Measurements from ENCODE around the gene APBB2.
"Not testable (repeated sequence)": the region's sequence is repeated elsewhere in the genome, so short reads cannot be mapped to it uniquely, and the experiment has no call there.

The APBB2 gene

GRCh38 chr4:40927074-40927473 is 287.3 kb downstream of the APBB2 start:
- peak; percentile 55 for DNase-seq

GRCh38 chr4:40924793-40925117 is 289.6 kb downstream of the APBB2 start:
- no peak for DNase-seq

- peak; percentile 81 for DNase-seq
Measured at GRCh38 chr4:40924096-40924792, 290.1 kb downstream of the APBB2 start.

- no peak for DNase-seq
Measured at GRCh38 chr4:40923316-40924095, 290.8 kb downstream of the APBB2 start.

GRCh38 chr4:40919976-40920375 is 294.4 kb downstream of the APBB2 start:
- DNase-seq = not testable (repeated sequence)

GRCh38 chr4:40918330-40918729 is 296.0 kb downstream of the APBB2 start:
- no peak for DNase-seq

GRCh38 chr4:40916880-40917279 is 297.5 kb downstream of the APBB2 start:
- DNase-seq = peak; percentile 60

GRCh38 chr4:40916218-40916555 is 298.2 kb downstream of the APBB2 start:
- DNase-seq = no peak

- DNase-seq = peak; percentile 48
Measured at GRCh38 chr4:40915318-40916217, 298.8 kb downstream of the APBB2 start.

- DNase-seq = no peak
Measured at GRCh38 chr4:40912460-40913184, 301.7 kb downstream of the APBB2 start.

- no peak for DNase-seq
Measured at GRCh38 chr4:40910706-40911105, 303.6 kb downstream of the APBB2 start.

GRCh38 chr4:40909363-40909876 is 304.9 kb downstream of the APBB2 start:
- DNase-seq = peak; percentile 74

- DNase-seq = peak; percentile 88
Measured at GRCh38 chr4:40908702-40909362, 305.5 kb downstream of the APBB2 start.

- DNase-seq = no peak
Measured at GRCh38 chr4:40908297-40908696, 306.0 kb downstream of the APBB2 start.

GRCh38 chr4:40905414-40905813 is 308.9 kb downstream of the APBB2 start:
- no peak for DNase-seq

GRCh38 chr4:40900531-40900930 is 313.8 kb downstream of the APBB2 start:
- DNase-seq = not testable (repeated sequence)

GRCh38 chr4:40897557-40898203 is 316.7 kb downstream of the APBB2 start:
- peak; percentile 62 for DNase-seq

- no peak for DNase-seq
Measured at GRCh38 chr4:40890764-40891163, 323.6 kb downstream of the APBB2 start.

GRCh38 chr4:40890199-40890598 is 324.1 kb downstream of the APBB2 start:
- no peak for DNase-seq

- no peak for DNase-seq
Measured at GRCh38 chr4:40888933-40889332, 325.4 kb downstream of the APBB2 start.

- peak; percentile 22 for DNase-seq
Measured at GRCh38 chr4:40887764-40888131, 326.6 kb downstream of the APBB2 start.

Data from activated CD4-positive, alpha-beta T cell treated with anti-CD3 and anti-CD28 coated beads, Interleukin-2, amount 50 U/mL, for 16 hours (primary cell).